Activated naive CD4-positive, alpha-beta T cell treated with anti-CD3 and anti-CD28 coated beads, Interleukin-2, amount 50 U/mL, for 16 hours (primary cell): Measurements from ENCODE around the gene CIP2A.
A peak's percentile ranks its signal among the peaks of the same experiment; 100 is the strongest.
"Not testable (repeated sequence)": the region's sequence is repeated elsewhere in the genome, so short reads cannot be mapped to it uniquely, and the experiment has no call there.

ENCODE experiments used
- DNase-seq: peaks from one replicate; pipeline ENCODE4 v3.0.0-alpha.2; 2020

CIP2A gene

DNA sequence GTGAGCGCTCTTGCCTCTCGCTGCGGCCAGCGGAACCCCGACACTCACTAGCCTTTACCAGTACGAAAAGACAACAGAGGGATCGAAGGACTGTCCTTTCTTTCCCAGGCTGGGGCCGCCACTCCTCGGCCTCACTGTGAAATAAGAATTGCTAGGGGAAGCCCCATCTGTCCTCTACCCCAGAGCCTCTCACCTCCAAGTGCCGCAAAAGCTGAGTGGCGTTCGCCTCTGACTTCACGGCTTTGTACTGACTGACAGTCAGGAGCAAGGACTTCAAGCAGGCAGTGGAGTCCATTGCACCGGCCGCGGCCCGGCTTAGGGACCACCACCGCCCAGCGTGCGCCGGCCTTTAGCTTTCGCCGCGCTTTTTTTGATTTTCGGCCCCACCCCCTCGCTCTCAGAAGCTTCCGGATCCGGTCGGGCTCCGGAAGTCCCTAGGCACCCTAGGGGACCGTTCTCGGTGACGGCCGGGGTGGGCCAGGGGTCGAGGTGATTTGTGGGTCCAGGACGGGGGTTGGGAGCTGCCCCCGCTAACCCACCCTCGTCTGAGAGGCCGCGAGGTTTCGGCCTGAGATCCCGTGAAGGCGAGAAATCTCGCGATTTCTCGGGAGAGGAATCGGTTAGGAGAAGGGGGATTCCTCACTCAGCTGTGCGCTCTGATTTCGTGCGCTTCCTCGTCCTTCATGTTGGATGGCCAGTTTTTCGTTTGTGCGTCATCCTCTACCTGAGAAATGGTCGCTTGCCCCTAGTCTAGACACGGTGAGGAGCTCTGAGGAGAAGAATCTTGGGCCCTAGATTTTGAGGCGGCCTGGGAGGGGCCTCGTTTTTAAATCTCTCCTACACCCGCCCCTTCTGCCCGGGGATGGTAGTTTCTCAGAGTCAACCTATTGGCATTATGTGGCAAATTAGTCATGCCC, at the start of gene CIP2A, which contains the start of gene DZIP3:
TSS of gene CIP2A (minus strand) at position 358 of the 917 bp plus-strand sequence. CDS start at position 295, 63 bp downstream.
TSS of gene DZIP3 (plus strand) at position 642 of the 917 bp plus-strand sequence. CDS start 15,685 bp downstream, outside the sequence.
- peak; percentile 83 for DNase-seq

DNA sequence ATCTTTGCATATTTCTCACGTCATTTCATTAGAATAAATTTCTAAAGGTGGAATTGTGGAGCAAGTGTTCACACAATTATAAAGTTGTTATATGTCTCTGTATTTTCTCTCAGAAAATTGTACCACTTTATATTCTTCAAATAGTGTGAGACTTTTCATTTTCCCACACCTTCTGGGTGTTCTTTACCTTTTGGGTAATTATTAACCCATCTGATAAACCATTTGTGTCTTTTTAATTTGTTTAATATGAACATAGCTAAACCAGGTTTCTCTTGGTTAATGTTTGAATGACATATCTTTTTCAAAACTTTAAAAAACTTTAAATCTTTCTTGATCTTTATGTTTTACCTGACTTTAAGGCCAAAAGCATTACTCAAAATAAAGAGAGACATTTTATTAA, 40.7 kb upstream of the CIP2A start:
- DNase-seq: no peak

DNA sequence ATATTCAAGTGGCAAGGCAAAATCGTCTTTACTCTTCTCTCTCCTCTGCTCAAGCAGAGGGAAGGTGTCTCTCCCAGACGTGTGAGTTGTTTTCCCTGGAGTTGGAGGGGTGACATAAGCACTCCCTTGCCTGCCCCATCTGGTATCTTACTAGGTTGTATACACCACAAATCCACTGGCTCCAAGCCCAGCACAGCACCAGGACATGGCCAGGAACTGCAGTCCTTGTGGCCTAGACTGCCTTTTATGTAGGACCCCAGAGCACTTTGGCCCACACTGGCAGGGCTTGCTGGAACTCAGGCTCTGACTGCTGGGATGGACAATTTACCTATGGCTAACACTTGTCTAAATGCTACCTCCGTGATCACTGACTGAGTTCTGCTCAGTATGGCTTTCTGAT, 34.3 kb upstream of the CIP2A start:
- DNase-seq: no peak

- DNase-seq: no peak
These were observed 31.0 kb upstream of the CIP2A start for GRCh38 chr3:108620250-108620649.

GRCh38 chr3:108616090-108616489, 26.9 kb upstream of the CIP2A start:
- not testable (repeated sequence) for DNase-seq

DNA sequence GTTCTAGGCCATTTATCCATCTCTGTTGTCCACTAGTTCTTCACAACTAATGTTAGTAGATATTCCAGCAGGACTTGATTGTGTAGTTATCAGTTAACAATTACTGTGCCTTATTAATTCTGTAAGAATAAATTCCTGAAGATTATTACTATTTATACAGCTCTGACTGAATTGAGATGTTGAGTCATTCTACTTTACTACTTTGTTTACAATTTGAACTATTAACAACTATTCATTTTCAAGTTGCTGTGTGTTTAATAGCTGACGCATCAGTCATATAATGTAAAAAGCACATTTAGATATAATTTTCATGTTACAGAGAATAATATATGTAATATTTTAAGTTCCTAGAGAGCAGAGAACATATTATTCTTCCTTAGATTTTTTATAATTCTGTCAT, 21.4 kb upstream of the CIP2A start:
- no peak for DNase-seq

DNA sequence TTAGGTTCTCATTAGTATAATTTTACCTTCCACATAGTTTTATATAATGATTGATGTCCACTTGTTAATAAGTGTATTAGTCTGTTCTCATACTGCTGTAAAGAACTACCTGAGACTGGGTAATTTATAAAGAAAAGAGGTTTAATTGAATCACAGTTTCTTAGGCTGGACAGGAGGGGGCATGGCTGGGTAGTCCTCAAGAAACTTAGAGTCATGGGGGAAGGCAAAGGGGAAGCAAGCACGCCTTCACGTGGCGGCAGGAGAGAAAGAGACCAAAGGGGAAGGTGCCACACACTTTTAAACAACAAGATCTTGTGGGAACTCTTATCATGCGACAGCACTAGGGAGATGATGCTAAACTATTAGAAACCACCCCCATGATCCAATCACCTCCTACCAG, 19.5 kb upstream of the CIP2A start:
- DNase-seq: no peak

- no peak for DNase-seq
These were observed 16.3 kb upstream of the CIP2A start for GRCh38 chr3:108605491-108605890.

DNA sequence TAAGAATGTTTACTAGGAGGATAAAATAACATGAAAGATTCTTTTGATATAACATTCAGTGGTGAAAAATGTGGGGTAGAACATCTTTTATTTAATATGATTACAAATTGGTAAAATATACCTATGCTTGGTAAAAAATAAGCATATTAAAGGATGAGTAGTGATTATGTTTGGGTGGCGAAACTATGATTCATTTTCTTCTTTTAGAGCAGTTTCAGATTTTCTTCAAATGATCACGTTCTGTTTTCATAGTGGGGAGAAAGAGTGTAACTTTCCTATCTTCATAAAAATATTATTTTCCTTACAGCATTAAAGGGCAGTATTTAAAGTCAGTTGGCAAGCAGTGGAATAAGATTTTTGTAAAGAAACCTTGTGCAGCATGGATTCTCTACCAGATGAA, 15.8 kb upstream of the CIP2A start:
- no peak for DNase-seq

GRCh38 chr3:108603691-108604090, 14.5 kb upstream of the CIP2A start:
- DNase-seq: no peak

- DNase-seq: no peak
These were observed 13.7 kb upstream of the CIP2A start for GRCh38 chr3:108602935-108603294.

- no peak for DNase-seq
These were observed 13.2 kb upstream of the CIP2A start for GRCh38 chr3:108602249-108602934.

DNA sequence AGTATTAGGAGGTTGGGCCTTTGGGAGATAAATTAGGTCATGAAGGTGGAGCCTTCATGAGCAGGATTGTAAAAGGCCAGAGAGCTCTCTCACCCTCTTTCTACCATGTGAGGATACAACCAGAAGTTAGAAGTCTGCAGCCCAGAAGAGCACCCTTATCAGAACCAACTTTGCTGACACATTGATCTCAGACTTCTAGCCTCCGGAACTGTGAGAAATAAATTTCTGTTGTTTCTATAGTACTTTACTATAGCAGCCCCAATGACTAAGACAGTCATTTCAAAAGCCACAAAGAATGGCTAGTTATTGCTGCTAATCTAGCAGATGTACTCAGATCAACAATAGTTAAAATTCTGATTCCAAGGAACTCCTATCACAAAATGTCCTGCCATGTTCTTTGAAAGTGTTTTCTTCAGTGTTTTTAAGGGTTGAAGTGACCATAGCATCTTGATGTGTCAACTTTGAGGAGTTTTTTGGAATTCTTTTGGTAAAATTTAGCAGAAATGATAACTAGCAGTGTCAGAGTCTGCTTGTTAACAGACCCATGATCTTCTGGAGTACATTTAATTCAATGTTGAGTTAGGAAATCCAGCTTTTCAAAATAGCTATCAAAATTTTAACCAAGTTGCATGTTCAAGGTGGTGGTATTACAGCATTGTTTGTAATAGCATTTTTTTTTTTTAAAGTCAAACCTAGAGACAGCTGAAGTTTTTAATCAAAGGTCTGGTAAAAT, 10.6 kb upstream of the CIP2A start:
- DNase-seq: no peak

- DNase-seq: no peak
These were observed 9.1 kb upstream of the CIP2A start for GRCh38 chr3:108598375-108598774.

DNA sequence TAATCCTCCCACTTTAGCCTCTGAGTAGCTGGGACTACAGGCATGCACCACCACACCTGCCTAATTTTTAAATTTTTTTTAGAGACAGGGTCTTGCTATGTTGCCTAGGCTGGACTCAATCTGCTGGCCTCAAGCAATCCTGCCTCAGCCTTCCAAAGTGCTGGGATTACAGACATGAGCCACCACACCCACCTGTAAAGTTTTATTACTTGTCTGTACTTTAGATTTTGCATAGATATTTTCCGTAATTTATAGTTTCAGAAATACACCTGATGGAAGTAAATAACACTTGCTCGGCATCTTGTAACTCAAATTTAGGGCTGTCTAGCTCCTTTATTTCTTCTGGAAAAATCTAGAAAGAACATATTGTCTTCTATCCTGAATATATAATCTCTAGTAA, 6.1 kb upstream of the CIP2A start:
- DNase-seq: no peak

GRCh38 chr3:108590460-108590859, 1.2 kb upstream of the CIP2A start:
- DNase-seq: no peak

DNA sequence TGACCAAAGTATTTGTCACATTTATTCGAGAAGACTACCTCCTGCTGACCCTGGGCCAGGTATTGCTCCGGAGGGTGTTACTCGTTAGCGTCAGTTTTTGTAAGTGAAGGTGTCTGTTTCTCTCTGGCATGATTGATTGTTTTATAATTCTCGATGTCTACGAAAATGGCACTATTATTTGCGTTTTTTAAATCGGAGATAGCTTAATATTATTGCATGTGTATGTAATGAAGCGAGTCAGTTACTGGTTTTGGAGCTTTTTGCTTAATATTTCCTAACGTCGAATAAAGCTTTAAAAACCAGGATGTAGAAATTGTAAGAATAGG, 723 bp upstream of the CIP2A start:
- no peak for DNase-seq

- no peak for DNase-seq
These were observed 637 bp downstream of the CIP2A start for GRCh38 chr3:108588601-108589000.

DNA sequence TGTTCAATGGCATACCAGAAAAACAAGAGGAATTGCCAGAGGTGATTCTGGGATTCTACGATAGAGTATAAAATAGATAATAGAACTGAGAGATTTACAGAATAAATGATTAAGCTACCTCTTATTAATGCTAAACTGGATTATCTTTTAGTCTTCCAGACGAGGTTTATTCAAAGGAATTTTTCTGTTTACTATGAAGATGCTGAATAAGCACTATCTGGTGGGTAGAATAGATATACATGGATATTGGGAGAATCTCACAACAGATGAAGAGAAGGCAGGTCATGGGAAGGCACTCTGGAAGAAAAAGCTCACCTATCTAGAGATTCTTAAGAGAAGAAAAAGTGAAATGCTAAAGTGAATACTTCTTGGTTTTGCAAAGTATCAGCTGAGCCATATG, 11.2 kb downstream of the CIP2A start:
- no peak for DNase-seq

GRCh38 chr3:108569336-108569735, 19.9 kb downstream of the CIP2A start:
- no peak for DNase-seq

DNA sequence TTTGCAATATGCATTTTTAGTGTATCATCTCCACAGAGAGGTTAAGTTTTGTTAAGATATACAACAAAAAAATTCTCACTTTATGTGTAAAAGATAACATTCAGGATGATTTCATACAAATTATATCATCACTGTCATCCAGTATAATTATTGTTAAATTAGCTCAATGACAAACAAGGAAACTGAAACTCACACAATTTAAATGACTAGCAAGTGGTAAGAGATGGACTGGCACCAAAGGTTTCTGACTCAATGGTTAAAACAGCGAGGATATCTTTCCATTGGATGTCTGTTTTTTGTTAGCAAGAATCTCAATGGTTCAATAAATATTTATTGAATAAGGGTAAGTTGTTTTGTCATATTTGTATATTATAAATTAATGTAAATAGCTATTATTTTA, 22.6 kb downstream of the CIP2A start:
- no peak for DNase-seq

GRCh38 chr3:108565506-108565905, 23.7 kb downstream of the CIP2A start:
- no peak for DNase-seq

DNA sequence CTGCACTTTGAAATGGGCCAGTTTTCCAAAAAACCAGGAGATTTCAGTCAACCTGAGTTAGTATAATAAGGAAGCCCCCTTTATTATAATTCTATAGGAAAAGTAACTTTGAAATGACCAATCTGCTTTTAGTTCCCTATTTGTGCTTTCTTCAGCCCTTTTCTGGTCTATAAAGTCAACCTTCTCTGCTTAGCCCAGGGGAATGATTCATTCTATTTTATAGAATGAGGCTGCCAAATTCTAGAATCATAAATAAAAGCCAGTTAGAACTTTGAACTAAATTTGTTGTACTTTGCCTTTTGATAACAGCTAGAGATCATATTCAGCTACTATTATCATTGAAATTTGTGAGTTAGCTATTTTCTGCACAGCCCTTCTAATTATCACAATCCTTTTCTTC, 24.7 kb downstream of the CIP2A start:
- DNase-seq: no peak

GRCh38 chr3:108562565-108562964, 26.7 kb downstream of the CIP2A start:
- no peak for DNase-seq
